ENCODE results near the gene DNAJC28.

- TF ChIP-seq POLR2AphosphoS5 (IDR thresholded peaks at IDR 0.05) (no peak), CTCF (IDR thresholded peaks at IDR 0.05) (no peak), POLR2A (IDR thresholded peaks at IDR 0.05) (no peak)
Observed at GRCh38 chr21:33518899-33519298, 27.4 kb upstream of the DNAJC28 start.
